ENCODE results near the gene ALAD.

DNA sequence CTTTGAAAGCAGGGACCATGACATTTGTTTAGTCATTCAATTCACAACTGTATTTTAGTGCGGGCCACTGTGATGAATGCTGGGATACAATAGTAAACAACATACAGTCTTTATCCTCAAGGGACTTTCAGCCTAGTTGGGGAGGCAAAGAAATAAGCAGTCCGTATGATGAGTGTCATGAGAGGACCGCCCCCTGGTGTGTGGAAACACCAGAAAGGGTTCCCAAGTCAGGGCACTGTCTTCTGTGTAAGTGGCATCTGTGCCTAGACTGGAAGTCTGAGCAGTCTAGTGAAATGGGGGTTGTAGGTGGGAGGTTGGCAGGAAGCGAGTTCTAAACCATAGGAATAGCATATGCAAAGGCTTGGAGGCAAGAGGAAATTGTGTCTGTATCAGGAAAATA is 16.3 kb upstream of the ALAD start:
- TF ChIP-seq EZH2 (IDR thresholded peaks at IDR 0.05; ENCODE audit: borderline replicate concordance, low read depth, low read length, severe bottlenecking) (no peak), CTCF (IDR thresholded peaks at IDR 0.05; ENCODE audit: borderline replicate concordance, extremely low read depth, low read length, poor library complexity, severe bottlenecking) (no peak)

Measured in DND-41 (cell line).